Kidney (tissue), 14 donors: ENCODE data around the gene FOXF2. TPM values are rescaled to one million over a fixed set of nuclear protein-coding genes. Genes with fewer than 3 reads are reported as not detected.
A peak's percentile ranks its signal among the peaks of the same experiment; 100 is the strongest.

ENCODE experiments used
- DNase-seq, 5 donors: peaks; one replicate each; pipeline ENCODE4 v3.0.0-alpha.2; 2013 to 2020
- FAIRE-seq: peaks from 2 replicates; lab custom pipeline; 2012; peaks lifted over from hg19 to GRCh38; lab: Jason Lieb, UNC
- H3K27ac ChIP-seq, 2 donors: one replicate each; pipeline ENCODE4 v1.7.0; 2013; ENCODE audit warnings: low read depth in 2 of 2, low read length in 2 of 2, inconsistent platforms in 1 of 2
- H3K27me3 ChIP-seq: one replicate; pipeline ENCODE4 v1.7.1; 2013; ENCODE audit warnings: low read length, inconsistent platforms; ENCODE audit not compliant: control insufficient read depth, insufficient read depth
- H3K36me3 ChIP-seq, 3 donors: one replicate each; pipeline versions ENCODE4 v1.7.0 to v1.7.1; 2013; ENCODE audit warnings: low read length in 3 of 3, control low read depth in 1 of 3, inconsistent platforms in 1 of 3; ENCODE audit not compliant: insufficient read depth in 3 of 3, control insufficient read depth in 2 of 3
- H3K4me1 ChIP-seq, 3 donors: one replicate each; pipeline versions ENCODE4 v1.7.0 to v1.7.1; 2013; ENCODE audit warnings: low read length in 3 of 3, inconsistent platforms in 1 of 3, low read depth in 1 of 3; ENCODE audit not compliant: control insufficient read depth in 2 of 3, insufficient read depth in 2 of 3
- H3K4me3 ChIP-seq, 3 donors: one replicate each; pipeline versions ENCODE4 v1.7.0 to v1.8.1; 2013; ENCODE audit warnings: low read length in 3 of 3, control low read depth in 1 of 3, inconsistent platforms in 1 of 3
- H3K9ac ChIP-seq, 3 donors: one replicate each; pipeline versions ENCODE4 v1.7.0 to v1.7.1; 2013; ENCODE audit warnings: low read length in 3 of 3, control low read depth in 1 of 3, inconsistent platforms in 1 of 3
- H3K9me3 ChIP-seq, 3 donors: one replicate each; pipeline versions ENCODE4 v1.7.0 to v1.7.1; 2013; ENCODE audit warnings: low read length in 3 of 3, control low read depth in 1 of 3, inconsistent platforms in 1 of 3; ENCODE audit not compliant: control insufficient read depth in 2 of 3, insufficient read depth in 1 of 3
- CTCF ChIP-seq: IDR thresholded peaks from 3 replicates; pipeline ENCODE4 v1.5.1; 2012; ENCODE audit warnings: mild to moderate bottlenecking, moderate library complexity, borderline replicate concordance; ENCODE audit not compliant: insufficient read depth; ENCODE audit errors: extremely low read depth
- intact Hi-C: fragments of 100-400 bp; cut with DNase I; formaldehyde crosslinking; loops from one replicate; pipeline ENCODE4 v1.11.1; 2022
- polyA plus RNA-seq: library from polyadenylated mRNA; stranded (reverse); fragments of 350-450 nt; fragmentation: Illumina TruSeq; extraction: RNeasy Lipid Tissue Mini Kit (QIAGEN cat#74804); gene quantifications from one replicate; pipeline ENCODE4 v1.2.3, GENCODE V29; 2014; ENCODE audit warnings: low read depth, low replicate concordance; ENCODE audit not compliant: insufficient read depth
- total RNA-seq: library from RNA; stranded (reverse); fragmentation: NEBNext Ultra II Directional; extraction: Animal tissue kit (Norgen Biotek cat#: 25700); gene quantifications from one replicate; pipeline ENCODE4 v1.2.1, GENCODE V29; 2021
- donor health status: control.
- donor health status: control.
- donor health status: control.
- donor health status: control.
- donor health status: control.
- donor health status: DM: yes; HTN: yes; CAD: no.
- donor health status: Normal renal cell carcinoma (clear cell type).

Gene FOXF2
- total and polyA plus RNA-seq, 2 donors from 2014 or later = 0.44 TPM; not detected in 1

DNA sequence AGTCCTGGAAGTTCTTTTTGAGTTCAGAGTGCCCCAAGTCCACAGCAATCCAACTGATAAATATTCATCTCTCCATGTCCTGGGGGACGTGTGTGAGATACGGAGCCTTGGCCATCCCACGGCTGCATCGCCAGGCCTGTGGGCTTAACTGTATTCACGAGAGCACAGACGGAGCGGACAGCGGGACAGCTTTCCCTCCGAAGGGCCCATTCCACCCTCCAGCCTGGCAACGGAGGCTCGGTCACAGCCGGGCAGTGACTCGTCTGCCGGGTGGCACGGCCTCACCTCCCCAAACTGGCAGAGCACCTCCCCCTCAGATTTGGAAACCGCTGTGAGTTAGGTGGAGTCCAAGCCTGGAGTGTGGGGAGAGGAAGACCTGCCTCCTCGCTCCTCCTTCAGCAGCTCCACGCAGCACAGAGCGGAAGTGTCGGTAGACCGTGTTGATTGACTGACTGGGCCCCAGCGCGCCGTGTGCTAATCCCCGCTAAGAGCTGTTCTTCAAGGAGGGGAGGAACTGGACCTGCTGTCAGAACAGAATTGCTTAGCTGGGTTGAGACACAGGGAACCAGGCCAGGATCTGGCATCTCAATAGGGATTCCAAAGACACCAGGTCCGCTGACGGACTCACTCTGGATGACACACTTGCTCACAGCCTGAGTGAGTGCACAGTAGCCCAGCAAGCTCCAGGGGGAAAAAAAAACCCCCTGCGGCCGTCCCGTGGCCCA lies 10.9 kb downstream of the FOXF2 start:
- intact Hi-C loops = no loop called here
- Histone ChIP-seq H3K27me3 (peaks cover 47% of the 10 kb centered on the region), H3K9me3 (peaks cover 0 to 8% (median 7%) of the 10 kb centered on the region in 3 donors), H3K9ac (no peak overlapping the region), H3K36me3 (no peaks in the 10 kb centered on the region), H3K4me1 (no peaks in the 10 kb centered on the region), H3K4me3 (no peak overlapping the region), H3K27ac (no peak overlapping the region)
- peak in 1 of 5 donors; percentile 60 for DNase-seq
- no peak for TF ChIP-seq CTCF
- FAIRE-seq = no peak

GRCh38 chr6:1402369-1402768 lies 13.0 kb downstream of the FOXF2 start:
- Histone ChIP-seq H3K4me3 (peak overlapping the region in 1 of 3 donors; percentile 16), H3K9me3 (peaks cover 0 to 8% (median 7%) of the 10 kb centered on the region in 3 donors), H3K27ac (no peak overlapping the region), H3K36me3 (no peaks in the 10 kb centered on the region), H3K9ac (no peak overlapping the region), H3K27me3 (peaks cover 31% of the 10 kb centered on the region), H3K4me1 (no peaks in the 10 kb centered on the region)
- intact Hi-C loops = no loop called here
- DNase-seq (no peak), FAIRE-seq (no peak)
- TF ChIP-seq CTCF = no peak

DNA sequence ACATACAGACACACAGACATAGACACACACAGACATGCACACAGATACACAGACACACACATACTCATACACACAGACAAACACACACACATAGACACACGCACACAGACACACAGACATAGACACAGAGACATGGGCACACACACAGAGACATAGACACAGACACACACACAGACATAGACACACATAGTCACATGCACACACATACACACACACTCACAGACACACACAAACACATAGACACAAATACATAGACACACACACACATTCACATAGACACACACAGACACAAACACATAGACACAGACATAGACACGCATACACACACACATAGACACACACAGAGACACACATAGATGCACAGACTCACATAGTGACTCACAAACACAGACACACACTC lies 13.5 kb downstream of the FOXF2 start:
- intact Hi-C loops = no loop called here
- H3K27ac ChIP-seq = no peak overlapping the region
- DNase-seq = peak in 1 of 5 donors; percentile 2
- no peak overlapping the region for H3K9ac ChIP-seq
- peaks cover 0 to 8% (median 7%) of the 10 kb centered on the region in 3 donors for H3K9me3 ChIP-seq
- H3K36me3 ChIP-seq = no peaks in the 10 kb centered on the region
- no peaks in the 10 kb centered on the region for H3K4me1 ChIP-seq
- peaks cover 26% of the 10 kb centered on the region for H3K27me3 ChIP-seq
- peak overlapping the region in 1 of 3 donors; percentile 16 for H3K4me3 ChIP-seq
- no peak for TF ChIP-seq CTCF
- FAIRE-seq = no peak
